HG03565 (cell line): ENCODE measurements around the gene INPPL1.

Source experiments
- ATAC-seq: cut with Tn5 transposase; IDR thresholded peaks from one replicate; pipeline ENCODE4 v1.9.1; 2021; ENCODE audit warnings: mild to moderate bottlenecking, moderate library complexity; ENCODE audit not compliant: unreplicated experiment

INPPL1 gene

DNA sequence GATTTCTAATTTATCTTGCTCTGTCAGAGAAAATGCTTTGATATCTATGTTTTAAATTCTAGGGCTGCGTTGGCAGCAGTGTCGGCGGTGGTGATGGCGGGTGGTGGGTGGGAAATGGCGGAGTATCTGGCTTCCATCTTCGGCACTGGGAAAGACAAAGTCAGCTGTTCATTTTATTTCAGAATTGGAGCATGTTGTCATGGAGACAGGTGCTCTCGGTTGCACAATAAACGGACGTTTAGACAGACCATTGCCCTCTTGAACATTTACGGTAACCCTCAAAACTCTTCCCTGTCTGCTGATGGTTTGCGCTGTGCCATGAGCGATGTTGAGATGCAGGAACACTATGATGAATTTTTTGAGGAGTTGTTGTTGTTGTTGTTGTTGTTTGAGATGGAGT is 55.5 kb downstream of the INPPL1 start:
- no peak for ATAC-seq

DNA sequence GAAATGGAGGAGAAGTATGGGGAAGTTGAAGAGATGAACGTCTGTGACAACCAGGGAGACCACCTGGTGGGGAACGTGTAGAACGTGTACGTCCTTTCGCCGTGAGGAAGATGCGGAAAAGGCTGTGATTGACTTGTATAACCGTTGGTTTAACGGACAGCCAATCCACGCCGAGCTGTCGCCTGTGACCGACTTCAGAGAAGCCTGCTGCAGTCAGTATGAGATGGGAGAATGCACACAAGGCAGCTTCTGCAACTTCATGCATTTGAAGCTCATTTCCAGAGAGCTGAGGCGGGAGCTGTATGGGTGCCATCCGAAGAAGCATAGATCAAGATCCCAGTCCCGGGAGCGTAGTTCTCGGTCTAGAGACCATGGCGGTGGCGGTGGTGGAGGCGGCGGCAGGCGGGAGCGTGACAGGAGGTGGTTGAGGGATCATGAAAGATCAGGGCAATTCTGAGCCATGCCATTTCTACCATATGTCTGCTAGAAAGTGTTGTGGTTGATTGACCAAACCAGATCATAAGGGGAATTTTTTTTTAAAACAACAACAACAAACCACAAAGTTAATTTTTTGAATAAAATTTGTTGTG is 56.3 kb downstream of the INPPL1 start:
- ATAC-seq: no peak

GRCh38 chr11:72283947-72284346 is 59.4 kb downstream of the INPPL1 start:
- no peak for ATAC-seq

DNA sequence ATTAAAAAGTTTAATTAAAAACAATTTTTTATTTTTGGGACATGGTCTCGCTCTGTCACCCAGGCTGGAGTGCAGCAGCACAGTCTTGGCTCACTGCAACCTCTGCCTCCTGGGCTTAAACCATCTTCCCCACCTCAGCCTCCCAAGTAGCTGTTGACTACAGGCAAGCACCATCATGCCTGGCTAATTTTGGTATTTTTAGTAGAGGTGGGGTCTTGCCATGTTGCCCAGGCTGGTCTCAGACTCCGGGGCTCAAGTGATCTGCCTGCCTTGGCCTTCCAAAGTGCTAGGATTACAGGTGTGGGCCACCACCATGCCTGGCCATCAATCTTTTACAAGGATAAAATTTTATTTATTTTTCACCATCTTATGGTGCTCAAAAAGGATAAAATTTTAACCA is 62.7 kb downstream of the INPPL1 start:
- ATAC-seq: no peak
